Measurements from ENCODE around the gene OLFM1.

GRCh38 chr9:135105938-135106491 lies 18.5 kb downstream of the OLFM1 start:
- no peak for TF ChIP-seq CTCF (IDR thresholded peaks at IDR 0.05)
- TF ChIP-seq POLR2A (IDR thresholded peaks at IDR 0.05): no peak

All from body of pancreas (tissue), 4 donors.